GM12874 (cell line): Measurements from ENCODE around the gene HDAC6.

Experiments
- CTCF ChIP-seq: IDR thresholded peaks from 2 replicates; pipeline ENCODE4 v1.5.1; 2011; ENCODE audit warnings: low read depth, mild to moderate bottlenecking, control low read depth, low read length, moderate library complexity; ENCODE audit not compliant: insufficient read depth

HDAC6 gene

GRCh38 chrX:48848847-48849246 lies 47.0 kb downstream of the HDAC6 start:
- no peak for TF ChIP-seq CTCF

GRCh38 chrX:48852857-48853256 lies 51.0 kb downstream of the HDAC6 start:
- no peak for TF ChIP-seq CTCF

GRCh38 chrX:48854898-48855297 lies 53.0 kb downstream of the HDAC6 start:
- no peak for TF ChIP-seq CTCF

- TF ChIP-seq CTCF = no peak
Observed at GRCh38 chrX:48864210-48864609, 62.3 kb downstream of the HDAC6 start.
